GM21723 (cell line): ENCODE results near the gene PLEKHH3.

Experiments used
- ATAC-seq: cut with Tn5 transposase; IDR thresholded peaks from one replicate; pipeline ENCODE4 v1.9.1; 2021; ENCODE audit warnings: mild to moderate bottlenecking, moderate library complexity; ENCODE audit not compliant: unreplicated experiment

The PLEKHH3 gene

DNA sequence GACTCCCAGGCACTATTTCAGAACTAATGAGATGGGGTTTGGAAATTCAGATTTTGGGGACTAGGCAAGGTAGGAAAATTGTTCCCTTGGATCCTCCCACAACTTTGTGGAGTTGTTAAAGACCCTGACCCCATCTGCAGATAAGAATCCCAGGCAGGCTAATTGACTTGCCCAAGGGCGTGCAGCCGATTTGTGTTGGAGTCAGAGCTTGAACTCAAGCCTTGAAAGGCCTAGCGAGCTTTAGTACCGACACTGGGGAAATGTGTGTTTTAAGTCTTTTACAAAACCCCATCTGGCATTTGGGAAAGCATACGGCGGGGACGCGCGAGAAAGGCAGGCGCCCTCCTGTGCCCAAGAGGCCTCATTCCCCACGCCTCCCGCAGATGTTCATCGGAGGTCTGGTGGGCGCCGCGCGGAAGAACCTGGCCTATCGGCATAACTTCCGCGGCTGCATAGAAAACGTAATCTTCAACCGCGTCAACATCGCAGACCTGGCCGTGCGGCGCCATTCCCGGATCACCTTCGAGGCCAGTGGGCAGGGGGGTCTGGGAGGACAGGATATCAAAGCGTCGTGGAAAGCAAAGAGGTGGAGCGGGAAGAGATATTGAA, 9.8 kb upstream of the PLEKHH3 start:
- no peak for ATAC-seq

DNA sequence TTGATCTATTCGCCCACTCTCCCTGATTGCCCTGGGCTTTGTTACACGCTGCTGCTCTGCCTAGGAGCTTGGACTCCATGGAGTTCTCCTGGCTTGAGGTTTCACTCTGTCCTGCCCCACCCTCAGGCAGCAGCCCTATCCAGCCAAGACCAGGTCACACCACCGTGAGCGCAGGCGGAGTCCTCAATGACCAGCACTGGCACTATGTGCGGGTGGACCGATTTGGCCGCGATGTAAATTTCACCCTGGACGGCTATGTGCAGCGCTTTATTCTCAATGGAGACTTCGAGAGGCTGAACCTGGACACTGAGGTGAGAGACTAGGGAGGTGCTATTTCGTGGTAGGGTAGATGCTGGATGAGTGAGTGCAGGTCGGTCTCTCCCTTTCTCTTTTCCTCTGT, 9.0 kb upstream of the PLEKHH3 start:
- ATAC-seq: no peak

DNA sequence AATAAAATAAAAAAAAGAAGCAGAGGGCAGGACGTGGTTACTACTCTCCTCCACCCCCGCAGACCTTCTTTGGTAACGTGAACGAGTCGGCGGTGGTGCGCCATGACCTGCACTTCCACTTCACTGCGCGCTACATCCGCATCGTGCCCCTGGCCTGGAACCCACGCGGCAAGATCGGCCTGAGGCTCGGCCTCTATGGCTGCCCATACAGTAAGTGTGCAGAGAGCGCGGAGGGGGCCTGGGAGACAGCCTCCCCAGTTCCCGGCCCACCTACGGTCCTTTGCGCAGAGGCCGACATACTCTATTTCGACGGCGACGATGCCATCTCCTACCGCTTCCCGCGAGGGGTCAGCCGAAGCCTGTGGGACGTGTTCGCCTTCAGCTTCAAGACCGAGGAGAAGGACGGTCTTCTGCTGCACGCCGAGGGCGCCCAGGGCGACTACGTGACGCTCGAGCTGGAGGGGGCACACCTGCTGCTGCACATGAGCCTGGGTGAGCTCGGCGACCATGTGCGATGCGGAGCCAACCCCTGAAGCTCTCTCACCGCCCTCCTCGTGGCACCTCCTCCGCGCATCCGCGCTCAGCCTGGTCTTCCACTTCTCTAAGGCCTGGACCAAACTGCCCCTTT, 8.2 kb upstream of the PLEKHH3 start:
- no peak for ATAC-seq

DNA sequence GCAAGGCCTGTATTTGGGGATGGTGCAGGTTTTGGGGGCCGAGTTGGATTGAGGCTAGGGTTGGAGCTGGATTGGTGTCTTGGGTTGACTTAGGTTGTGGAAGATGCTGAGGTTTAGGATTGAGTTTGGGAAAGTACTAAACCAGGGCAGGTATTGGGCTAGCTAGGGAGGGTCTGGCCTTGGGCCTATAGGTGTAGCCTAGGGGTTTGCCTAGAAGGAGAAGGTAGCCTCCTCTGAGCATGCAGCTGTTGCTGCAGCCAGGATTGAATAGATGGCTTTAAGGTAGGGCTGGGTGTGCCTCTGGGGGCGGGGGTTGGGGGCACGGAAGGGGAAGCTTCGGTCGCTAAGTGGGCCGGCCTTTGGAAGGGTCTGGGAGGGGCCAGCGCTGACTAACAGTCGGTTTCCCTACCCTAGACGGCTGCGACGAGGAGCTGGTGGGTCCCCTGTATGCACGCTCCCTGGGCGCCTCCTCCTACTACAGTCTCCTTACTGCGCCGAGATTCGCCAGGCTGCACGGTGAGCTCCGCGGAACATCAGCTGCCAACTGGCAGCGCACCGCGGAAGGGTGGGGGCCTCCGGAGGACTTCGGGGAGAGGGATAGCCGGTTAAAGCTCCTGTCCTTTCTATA, 6.7 kb upstream of the PLEKHH3 start:
- no peak for ATAC-seq

DNA sequence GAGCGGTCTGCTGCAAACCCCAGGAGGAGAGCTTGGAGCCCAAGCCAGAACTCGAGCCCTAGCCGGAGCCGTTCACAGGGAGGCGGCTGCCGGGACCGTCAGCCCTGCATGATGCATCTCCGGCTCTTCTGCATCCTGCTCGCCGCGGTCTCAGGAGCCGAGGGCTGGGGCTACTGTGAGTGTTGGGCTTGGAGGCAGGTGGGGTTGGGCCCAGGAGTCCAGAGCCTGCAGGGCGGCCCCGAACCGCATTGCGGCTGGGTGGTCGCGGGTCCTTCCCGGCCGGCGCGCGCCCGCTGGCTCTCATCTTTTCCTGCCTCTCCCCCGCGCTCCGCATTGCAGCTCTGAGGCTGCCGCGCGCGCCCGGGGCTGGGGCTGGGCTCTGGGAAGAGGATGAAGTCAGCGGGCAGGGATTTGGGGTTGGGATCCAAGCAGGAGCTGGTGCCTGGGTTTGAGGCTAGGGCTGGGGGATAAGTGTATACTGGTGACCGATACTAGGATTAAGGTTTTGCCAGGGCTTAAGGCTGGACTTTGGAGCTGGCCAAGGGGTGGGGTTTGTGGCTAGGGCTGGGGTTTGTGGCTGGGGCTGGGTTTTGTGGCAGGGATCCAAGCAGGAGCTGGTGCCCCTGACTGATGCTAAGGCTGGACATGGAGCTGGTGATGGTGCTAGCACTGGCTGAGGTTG, 6.1 kb upstream of the PLEKHH3 start:
- no peak for ATAC-seq

DNA sequence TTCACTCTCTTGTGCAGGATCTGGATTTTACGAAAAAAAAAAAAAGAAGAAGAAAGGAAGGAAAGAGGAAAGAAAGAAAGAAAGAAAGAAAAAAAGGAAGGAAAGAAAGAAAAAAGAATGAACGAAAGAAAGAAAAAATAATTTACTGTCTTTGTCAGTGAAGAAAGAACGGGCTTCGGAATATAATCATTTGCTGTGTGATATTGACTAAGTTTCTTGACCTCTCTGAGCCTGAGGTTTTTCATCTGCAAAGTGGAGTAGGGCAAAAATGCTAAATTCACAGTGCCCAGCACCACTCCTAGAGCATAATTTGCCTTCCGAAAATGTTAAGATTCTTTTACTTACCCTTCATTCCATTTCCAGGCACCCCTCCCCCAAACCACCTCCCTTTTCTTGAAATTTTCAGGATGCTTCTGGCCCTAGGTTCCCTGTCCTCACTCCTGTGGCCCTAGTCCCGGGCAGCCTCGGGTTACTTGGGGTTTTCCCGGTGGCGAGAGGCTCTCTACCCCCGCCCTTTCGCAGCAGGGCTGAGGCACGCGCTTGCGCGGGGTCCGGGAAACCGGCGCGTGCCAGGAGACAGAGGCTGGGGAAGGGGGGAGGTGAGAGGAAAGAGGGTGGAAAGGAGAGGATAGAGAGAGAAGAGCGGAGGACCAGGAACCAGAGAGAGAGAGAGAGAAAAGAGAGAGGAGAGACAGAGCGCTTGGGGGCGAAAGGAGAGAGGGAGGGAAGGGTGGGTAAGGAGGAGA, 5.4 kb upstream of the PLEKHH3 start, which contains the start of gene CNTNAP1:
CNTNAP1 (plus strand) TSS at position 556 of the 746 bp plus-strand sequence. CDS start 299 bp downstream, outside the sequence.
- no peak for ATAC-seq

DNA sequence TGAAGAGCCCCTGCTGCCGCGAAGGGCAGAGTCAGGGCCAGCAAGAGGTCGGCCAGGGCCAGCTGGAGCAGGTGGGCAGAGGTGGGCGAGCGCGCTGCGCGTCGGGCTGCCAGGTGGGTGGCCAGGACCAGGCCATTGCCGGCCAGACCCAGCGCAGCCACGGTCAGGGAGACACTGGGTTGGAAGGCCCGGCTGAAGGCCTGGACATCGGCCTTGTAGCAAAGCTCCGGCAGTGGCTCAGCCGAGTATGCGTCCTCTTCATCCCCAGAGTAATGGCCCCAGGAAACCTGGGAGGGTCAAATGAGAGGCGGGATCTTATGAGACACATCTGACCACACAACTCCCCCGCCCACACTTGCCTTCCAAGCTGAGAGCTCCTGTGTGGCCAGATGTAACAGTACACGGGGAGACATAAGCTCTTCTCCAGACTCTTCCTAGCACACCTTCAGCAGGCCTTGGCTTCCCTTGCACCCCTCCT, 3.6 kb upstream of the PLEKHH3 start:
- ATAC-seq: no peak

DNA sequence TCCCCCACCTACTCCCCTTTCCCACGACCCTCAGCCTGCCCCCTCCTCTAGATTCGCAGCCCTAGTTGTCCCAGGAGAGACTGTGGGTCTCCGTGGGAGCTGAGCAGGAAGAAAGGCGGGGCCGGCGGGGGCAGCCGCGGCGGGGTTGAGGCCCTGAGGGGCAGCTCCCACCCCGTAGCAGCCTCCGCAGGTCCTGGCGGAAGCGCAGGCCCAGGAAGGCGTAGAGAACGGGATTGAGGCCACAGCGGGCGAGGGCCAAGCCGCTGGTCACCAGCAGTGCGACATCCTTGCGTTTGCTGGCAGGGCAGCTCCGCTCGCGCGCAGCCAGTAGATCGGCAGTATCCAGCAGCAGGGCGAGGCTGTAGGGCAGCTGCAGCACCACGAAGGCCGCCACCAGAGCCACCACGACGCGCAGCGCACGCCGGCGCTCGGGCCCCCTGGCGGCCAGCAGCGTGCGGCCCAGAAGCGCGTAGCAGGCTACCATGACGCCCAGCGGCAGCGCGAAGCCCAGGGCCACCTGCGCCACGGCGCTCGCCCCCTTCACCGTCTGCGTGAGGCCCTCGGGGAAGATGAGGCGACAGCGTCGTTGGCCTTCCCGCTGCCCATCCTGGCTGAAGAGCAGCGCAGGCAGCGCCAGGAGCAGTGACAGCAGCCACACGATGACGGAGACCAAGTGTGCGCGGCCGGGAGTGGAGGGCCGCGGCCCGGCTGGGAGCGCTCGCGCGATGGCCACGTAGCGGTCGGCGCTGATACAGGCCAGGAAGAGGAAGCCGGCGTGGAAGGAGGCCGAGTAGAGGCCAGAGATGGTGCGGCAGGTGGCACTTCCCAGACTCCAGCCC, 2.9 kb upstream of the PLEKHH3 start:
- ATAC-seq: no peak

DNA sequence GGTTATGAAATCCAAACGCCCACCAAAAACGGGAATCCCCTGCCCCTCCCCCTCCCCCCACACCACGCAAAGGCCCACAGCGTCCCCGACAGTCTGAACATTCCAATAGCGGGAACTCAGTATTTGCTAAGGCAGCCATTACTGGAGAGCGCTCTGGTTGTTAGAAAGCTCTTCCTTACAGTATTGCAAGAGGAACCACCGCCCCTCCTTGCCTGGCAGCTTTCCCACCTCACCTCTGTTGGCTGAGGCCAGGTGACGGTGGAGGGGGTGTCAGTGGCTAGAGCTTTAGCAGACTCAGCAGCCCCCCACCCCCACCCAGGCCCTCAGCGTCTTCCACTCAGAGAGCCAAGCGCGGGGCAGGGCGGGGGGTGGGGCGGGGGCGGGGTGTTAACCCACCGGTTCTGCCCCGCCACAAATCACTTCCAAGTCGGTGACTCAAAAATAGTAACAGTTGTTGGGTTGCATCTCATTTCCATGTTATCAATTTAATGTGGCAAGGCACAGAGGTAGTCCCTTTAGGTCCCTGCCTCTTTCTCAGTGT, 2.2 kb upstream of the PLEKHH3 start:
- ATAC-seq: no peak

DNA sequence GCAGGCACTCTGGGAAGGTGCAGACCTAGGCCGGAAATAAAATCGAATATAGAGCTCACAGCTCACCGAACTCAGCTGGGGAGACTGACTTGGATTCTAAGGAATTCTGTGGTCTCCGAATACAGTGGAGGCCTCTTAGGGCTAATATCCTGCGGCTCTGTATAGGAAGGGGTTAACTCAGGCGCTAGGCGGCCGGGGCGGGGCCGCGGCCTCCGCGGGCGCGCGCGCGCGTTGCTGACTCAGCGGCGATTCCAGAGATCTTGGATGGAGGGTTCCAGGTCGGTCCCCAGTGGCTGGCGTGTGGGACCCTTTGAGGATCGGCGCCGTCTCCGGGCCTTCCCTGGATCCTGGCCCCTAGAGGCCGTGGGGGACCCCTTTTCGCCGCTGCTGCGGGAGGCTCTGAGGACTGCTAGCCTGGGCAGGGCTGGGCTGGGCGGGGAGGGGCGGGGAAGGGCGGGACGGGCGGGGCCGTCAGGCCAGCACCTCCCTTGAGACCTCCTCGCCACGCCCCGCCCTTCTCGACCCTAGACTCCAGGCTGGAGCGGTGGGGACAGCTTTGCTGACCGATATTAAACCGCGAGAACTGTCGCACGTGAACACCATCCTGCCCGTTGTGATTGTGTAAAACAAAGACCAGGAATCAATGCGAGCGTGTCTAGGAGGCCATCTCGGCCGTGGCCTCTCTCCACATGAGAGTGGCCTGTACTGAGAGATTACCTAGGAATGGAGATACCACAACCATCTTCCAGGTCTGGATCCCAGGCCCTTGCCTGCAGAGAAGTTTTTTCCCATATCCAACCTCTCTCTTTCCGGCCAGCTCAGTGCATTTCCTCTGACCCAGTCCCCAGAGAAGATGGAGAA, 1.4 kb upstream of the PLEKHH3 start:
- ATAC-seq: no peak

DNA sequence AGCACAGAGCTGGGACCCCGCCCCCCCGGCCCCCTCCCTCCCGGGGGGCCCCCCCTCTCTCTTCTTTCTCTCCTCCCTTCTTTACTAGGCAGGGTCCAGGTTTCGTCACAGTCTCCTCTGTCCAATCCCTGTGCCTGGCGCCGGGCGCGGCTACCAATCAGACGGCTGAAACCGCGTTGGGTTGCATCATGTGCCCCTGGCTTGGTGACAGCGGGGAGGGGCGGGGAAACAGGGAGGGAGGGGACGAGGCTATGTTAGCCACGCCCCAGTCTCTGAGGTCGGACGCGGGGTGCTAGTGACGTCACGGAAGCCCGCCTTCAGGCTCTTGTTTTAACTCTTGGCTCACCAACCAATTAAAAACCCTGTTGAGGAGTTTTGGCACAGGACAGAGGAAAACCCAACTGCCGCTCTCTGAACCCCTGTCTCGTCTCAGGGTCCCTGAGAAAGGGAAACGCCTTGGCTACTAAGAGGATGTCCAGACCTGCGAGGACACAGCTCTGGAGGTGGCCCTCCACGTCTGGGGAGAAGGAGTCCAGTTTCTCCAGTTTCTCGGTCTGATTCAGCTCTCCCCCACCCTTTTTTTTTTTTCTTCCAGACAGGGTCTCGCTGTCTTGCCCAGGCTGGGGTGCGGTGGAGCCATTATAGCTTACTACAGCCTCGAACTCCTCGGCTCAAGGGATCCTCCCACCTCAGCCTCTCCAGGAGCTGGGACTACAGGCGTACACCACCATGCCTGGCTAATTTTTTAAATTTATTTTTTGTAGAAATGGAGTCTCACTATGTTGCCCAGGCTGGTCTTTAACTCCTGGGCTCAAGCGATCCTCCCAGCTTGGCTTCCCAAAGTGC, 441 bp upstream of the PLEKHH3 start:
- peak; percentile 54 for ATAC-seq

DNA sequence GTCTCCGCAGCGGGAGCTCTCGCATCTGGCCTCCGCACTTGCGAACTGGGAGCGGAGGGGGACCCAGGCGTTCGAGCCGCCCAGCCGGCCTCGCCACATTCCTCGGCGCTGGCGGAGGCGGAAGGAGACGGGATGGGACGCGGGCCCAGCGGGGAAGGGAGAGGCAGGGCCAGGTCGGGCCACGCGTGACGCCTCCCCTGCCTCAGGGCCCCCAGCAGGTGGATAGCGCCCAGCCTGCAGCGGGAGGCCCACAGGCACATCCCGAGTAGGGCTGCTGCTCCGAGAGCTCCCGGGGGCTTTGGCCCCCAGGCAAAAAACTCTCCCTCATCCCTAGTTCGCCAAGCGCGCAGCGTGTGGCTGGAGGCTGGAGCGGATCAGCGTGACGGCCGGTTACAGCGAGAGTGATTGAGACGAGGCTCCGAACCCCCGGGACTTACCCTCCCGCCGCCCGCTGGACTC, 800 bp downstream of the PLEKHH3 start:
- no peak for ATAC-seq

DNA sequence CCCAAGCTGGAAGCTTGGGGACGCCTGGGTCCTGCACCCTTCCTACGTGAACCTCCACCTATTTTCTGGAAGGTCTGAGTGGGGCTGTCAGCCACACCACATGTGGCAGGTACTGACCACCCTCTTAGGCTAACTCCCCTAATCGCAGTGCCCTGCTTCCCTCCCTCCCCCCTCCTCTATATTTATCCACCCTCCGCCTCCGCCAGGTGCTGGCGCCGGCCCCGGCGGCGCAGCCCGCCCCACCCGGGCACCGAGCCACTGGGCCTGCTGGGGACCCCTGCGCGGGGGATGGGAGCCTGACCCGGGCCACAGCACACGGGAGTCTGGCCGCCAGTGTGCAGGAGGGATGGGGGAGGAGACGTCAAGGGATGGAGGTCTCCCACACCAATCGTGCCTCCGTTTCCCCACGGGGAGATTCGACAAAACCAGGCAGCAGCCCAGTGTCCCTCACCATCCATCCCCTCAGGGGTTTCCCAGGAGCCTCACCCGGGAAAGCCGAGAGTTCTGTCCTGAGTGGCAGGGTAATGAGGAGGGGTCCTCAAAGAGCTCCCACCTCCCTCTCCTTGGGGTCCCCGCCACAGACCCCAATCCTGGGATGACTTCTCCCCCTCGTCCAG, 1.3 kb downstream of the PLEKHH3 start:
- no peak for ATAC-seq

DNA sequence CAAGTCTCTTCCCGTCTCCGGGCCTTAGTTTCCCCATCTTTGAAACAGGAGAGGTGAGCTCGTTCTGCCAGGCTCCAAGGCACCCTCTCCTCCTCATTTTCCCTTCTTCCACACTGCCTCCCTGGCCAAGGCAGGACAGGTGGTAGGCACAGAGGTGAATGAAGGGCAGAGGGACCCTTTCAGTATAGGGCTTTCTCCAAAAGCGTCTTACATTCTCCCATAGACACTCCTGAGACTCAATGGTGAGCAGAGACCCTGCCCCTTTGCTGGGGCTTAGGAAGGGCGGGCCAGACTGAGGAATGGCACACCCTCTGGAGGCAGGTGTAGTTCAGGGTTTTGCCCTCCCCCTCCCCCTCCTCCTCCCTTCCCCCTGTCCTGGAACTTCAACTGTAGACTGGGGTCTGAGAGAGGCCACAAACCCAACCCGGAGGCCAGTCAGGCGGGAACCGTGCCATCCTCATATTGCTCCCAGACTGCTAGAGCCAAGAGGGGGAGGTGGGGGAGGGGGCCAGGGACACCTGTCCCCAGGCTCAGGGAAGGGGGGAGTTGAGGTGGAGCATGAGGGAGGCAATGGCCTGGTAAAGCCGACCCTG, 1.9 kb downstream of the PLEKHH3 start:
- no peak for ATAC-seq

DNA sequence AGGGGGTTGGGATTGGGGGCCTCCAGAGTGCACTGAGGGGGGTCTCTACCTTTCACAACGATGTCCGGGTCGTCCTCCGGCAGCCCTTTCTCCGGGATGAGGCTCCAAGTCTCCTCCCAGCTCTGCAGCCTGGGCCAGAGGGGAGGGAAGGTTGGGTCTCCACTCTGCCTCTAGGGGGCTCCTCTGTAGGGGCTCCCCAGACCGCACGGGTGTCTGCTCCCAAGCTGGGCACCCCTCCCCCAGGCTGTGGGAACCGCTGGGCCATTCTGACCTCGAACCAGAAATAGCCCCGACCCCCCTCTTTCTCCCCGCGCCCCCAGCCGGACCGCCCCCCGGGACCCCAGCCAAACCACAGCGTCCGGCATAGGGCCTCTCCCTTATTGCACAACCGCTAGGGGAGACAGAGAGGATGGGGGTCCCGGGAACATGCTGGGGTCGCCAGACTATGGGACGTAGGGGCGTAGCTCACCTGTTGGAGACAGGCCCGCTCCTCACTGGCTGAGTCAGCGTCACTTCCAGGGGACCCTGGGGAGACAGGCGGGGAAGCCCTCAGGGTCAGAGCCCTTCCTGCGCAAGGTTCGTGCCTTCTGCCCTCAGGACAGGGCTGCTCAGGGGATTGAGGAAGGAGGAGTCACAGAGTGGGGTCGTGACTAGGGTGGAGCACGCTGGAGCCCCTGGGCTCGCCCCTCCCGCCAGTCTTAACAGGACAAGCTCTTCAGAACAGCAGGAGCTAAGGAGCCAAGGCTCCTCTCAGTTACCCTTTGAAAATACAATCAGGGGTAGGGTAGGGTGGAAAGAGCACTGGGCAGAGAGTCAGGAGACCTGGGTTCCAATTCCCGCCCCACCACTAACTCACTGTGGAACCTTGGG, 2.7 kb downstream of the PLEKHH3 start:
- no peak for ATAC-seq

DNA sequence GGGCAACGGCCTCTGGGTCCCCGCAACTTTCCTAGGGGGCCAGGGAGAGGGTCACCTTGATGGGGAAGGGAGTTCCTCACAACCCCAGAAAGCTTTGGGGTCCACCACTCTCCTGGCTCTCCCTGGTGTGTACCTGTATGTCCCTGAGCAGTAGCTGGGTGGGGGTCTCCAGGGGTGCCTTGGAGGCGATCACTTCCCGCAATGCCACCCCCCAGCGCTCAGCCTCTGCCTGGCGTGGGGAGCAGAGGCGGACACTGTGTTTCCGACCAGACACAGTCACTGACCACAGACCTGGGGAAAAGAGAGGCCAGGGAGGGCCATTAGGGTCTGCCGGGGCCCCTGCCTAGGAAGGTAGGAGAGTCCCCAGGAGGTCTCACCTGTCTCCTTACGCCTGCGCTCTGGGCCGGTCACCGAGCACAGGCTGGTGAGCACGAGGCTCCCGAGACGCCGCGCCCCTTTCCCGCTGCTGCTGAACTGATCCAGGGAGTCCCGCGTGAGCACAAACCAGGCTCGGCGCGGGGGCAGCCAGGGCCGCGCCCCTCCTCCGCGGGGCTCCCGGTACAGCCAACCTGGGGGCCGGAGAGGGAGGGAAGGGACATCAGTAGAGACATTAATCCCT, 3.4 kb downstream of the PLEKHH3 start:
- no peak for ATAC-seq
